Activated CD4-positive, alpha-beta T cell treated with anti-CD3 and anti-CD28 coated beads, Interleukin-2, amount 50 U/mL, for 1 hour (primary cell): ENCODE results near the gene NSRP1.
"Not testable (repeated sequence)": the region's sequence is repeated elsewhere in the genome, so short reads cannot be mapped to it uniquely, and the experiment has no call there.

Source experiments
- DNase-seq: peaks from one replicate; pipeline ENCODE4 v3.0.0-alpha.2; 2020

The NSRP1 gene

GRCh38 chr17:30188211-30188939 is 71.8 kb downstream of the NSRP1 start:
- DNase-seq = no peak

GRCh38 chr17:30191072-30191471 is 74.5 kb downstream of the NSRP1 start:
- no peak for DNase-seq

- no peak for DNase-seq
Measured at GRCh38 chr17:30196504-30196903, 79.9 kb downstream of the NSRP1 start.

- no peak for DNase-seq
Measured at GRCh38 chr17:30197416-30197815, 80.8 kb downstream of the NSRP1 start.

GRCh38 chr17:30199600-30199999 is 83.0 kb downstream of the NSRP1 start:
- DNase-seq = no peak

- DNase-seq = no peak
Measured at GRCh38 chr17:30200106-30200505, 83.5 kb downstream of the NSRP1 start.

GRCh38 chr17:30200656-30201055 is 84.0 kb downstream of the NSRP1 start:
- DNase-seq = not testable (repeated sequence)

GRCh38 chr17:30203471-30203981 is 86.9 kb downstream of the NSRP1 start:
- DNase-seq = no peak

GRCh38 chr17:30207655-30208054 is 91.0 kb downstream of the NSRP1 start:
- DNase-seq = no peak

GRCh38 chr17:30208214-30208613 is 91.6 kb downstream of the NSRP1 start:
- no peak for DNase-seq

GRCh38 chr17:30209930-30210329 is 93.3 kb downstream of the NSRP1 start:
- no peak for DNase-seq

GRCh38 chr17:30210366-30210765 is 93.8 kb downstream of the NSRP1 start:
- DNase-seq = no peak

GRCh38 chr17:30210901-30211300 is 94.3 kb downstream of the NSRP1 start:
- no peak for DNase-seq

GRCh38 chr17:30211371-30211770 is 94.8 kb downstream of the NSRP1 start:
- DNase-seq = no peak

GRCh38 chr17:30212750-30213149 is 96.1 kb downstream of the NSRP1 start:
- no peak for DNase-seq

GRCh38 chr17:30217054-30217453 is 100.4 kb downstream of the NSRP1 start:
- DNase-seq = no peak

- no peak for DNase-seq
Measured at GRCh38 chr17:30217746-30218245, 101.2 kb downstream of the NSRP1 start.

- no peak for DNase-seq
Measured at GRCh38 chr17:30218799-30219198, 102.2 kb downstream of the NSRP1 start.

GRCh38 chr17:30219315-30219714 is 102.7 kb downstream of the NSRP1 start:
- DNase-seq = no peak

- DNase-seq = no peak
Measured at GRCh38 chr17:30219833-30220232, 103.2 kb downstream of the NSRP1 start.

- no peak for DNase-seq
Measured at GRCh38 chr17:30220414-30220813, 103.8 kb downstream of the NSRP1 start.

GRCh38 chr17:30221346-30221745 is 104.7 kb downstream of the NSRP1 start:
- DNase-seq = no peak

GRCh38 chr17:30222251-30222650 is 105.6 kb downstream of the NSRP1 start:
- DNase-seq = no peak

- DNase-seq = no peak
Measured at GRCh38 chr17:30222721-30223175, 106.1 kb downstream of the NSRP1 start.
